Neutrophil (primary cell): Measurements from ENCODE around the gene BCL11A.
A peak's percentile ranks its signal among the peaks of the same experiment; 100 is the strongest.

Experiments
- H3K27ac ChIP-seq: fragments of 200-600 bp; sonication (generic); 2 replicates; pipeline ENCODE4 v1.5.1; 2016; ENCODE audit warnings: mild to moderate bottlenecking, moderate library complexity
- H3K27me3 ChIP-seq: fragments of 200-600 bp; sonication (generic); 2 replicates; pipeline ENCODE4 v1.6.0; 2016; ENCODE audit warnings: mild to moderate bottlenecking
- H3K36me3 ChIP-seq: fragments of 200-600 bp; sonication (generic); 2 replicates; pipeline ENCODE4 v1.5.1; 2017
- H3K4me1 ChIP-seq, 2 experiments: fragments of 200-600 bp in 1 of 2; sonication (generic) in 1 of 2; 1 replicate in 1 of 2; 2 replicates in 1 of 2; pipeline versions ENCODE4 v1.5.1 to v1.6.1; 2013 to 2016; ENCODE audit warnings: low read depth in 1 of 2, low read length in 1 of 2, mild to moderate bottlenecking in 1 of 2, moderate library complexity in 1 of 2; ENCODE audit not compliant: control insufficient read depth in 1 of 2, insufficient read depth in 1 of 2
- H3K4me3 ChIP-seq, 2 experiments: fragments of 200-600 bp in 1 of 2; sonication (generic) in 1 of 2; 1 replicate in 1 of 2; 2 replicates in 1 of 2; pipeline ENCODE4 v1.5.1; 2013 to 2016; ENCODE audit warnings: low read depth in 1 of 2, low read length in 1 of 2, mild to moderate bottlenecking in 1 of 2, moderate library complexity in 1 of 2
- H3K9me3 ChIP-seq: fragments of 200-600 bp; sonication (generic); 2 replicates; pipeline ENCODE4 v1.5.1; 2016
- TF ChIP-seq, protein P1 (sequence below): fragments of 200-600 bp; sonication (generic); IDR thresholded peaks from 2 replicates; pipeline ENCODE4 v1.5.1; 2016; ENCODE audit warnings: antibody characterized with exemption

BCL11A gene

GRCh38 chr2:60529136-60529784 is 24.2 kb downstream of the BCL11A start:
- Histone ChIP-seq H3K27me3 (no peaks in the 10 kb centered on the region), H3K36me3 (no peaks in the 10 kb centered on the region), H3K4me1 (peaks cover 75 to 77% of the 10 kb centered on the region in 2 experiments), H3K27ac (peak overlapping the region; percentile 73), H3K4me3 (peak overlapping the region in 1 of 2 experiments; percentile 25), H3K9me3 (no peaks in the 10 kb centered on the region)
- TF ChIP-seq, protein P1, sequence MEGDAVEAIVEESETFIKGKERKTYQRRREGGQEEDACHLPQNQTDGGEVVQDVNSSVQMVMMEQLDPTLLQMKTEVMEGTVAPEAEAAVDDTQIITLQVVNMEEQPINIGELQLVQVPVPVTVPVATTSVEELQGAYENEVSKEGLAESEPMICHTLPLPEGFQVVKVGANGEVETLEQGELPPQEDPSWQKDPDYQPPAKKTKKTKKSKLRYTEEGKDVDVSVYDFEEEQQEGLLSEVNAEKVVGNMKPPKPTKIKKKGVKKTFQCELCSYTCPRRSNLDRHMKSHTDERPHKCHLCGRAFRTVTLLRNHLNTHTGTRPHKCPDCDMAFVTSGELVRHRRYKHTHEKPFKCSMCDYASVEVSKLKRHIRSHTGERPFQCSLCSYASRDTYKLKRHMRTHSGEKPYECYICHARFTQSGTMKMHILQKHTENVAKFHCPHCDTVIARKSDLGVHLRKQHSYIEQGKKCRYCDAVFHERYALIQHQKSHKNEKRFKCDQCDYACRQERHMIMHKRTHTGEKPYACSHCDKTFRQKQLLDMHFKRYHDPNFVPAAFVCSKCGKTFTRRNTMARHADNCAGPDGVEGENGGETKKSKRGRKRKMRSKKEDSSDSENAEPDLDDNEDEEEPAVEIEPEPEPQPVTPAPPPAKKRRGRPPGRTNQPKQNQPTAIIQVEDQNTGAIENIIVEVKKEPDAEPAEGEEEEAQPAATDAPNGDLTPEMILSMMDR, result no peak

DNA sequence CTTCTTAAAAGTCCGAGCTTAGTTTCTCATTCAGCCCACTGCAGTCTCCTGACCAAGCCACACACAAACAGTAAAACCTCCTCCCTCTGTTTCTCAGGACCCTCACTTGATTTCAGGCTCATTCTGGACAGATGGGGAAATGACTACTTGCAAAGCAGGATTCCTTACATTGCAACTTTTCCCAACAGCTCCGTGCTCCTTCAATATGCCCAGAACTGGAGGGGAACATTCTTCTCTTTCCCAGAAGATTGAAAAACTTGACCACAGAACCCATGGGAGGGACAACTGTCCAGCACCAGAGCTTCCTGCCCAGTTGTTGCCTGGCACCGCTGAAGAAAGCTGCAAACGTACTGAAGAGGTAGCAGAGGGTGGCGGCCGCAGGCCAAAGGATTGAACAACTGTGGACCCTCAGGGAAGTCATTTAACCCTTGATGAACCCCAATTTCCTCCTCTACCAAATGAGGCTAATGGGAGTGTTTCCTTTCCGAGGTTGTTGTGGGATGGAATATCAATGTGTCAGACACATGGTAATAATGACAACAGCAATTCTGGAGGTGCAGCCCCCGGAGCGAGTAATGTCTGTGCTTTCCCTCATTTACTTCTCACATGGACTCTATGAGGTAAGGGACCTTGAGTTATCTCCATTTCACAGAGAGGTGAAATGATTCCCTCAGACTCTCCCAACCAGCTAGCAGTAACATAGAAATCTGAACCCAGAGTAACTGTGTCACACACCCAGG is 25.0 kb downstream of the BCL11A start:
- TF ChIP-seq, protein P1, result no peak
- H3K27ac ChIP-seq, result peak overlapping the region; percentile 73
- peaks cover 77 to 78% of the 10 kb centered on the region in 2 experiments for H3K4me1 ChIP-seq
- peak overlapping the region; percentile 1 to 23 for H3K4me3 ChIP-seq
- H3K36me3 ChIP-seq, result no peaks in the 10 kb centered on the region
- H3K27me3 ChIP-seq, result no peaks in the 10 kb centered on the region
- no peaks in the 10 kb centered on the region for H3K9me3 ChIP-seq

GRCh38 chr2:60527762-60528161 is 25.7 kb downstream of the BCL11A start:
- Histone ChIP-seq H3K4me3 (peak overlapping the region; percentile 1 to 23), H3K4me1 (peaks cover 84 to 85% of the 10 kb centered on the region in 2 experiments), H3K9me3 (no peaks in the 10 kb centered on the region), H3K36me3 (no peaks in the 10 kb centered on the region), H3K27me3 (no peaks in the 10 kb centered on the region), H3K27ac (peak overlapping the region; percentile 73)
- TF ChIP-seq, protein P1, result no peak

- Histone ChIP-seq H3K27me3 (no peaks in the 10 kb centered on the region), H3K27ac (peak overlapping the region; percentile 73), H3K9me3 (no peaks in the 10 kb centered on the region), H3K4me1 (peaks cover 84 to 88% of the 10 kb centered on the region in 2 experiments), H3K4me3 (no peak overlapping the region), H3K36me3 (no peaks in the 10 kb centered on the region)
- TF ChIP-seq, protein P1, result no peak
Measured at GRCh38 chr2:60526623-60527022, 26.8 kb downstream of the BCL11A start.

- TF ChIP-seq, protein P1, result no peak
- Histone ChIP-seq H3K27ac (peak overlapping the region; percentile 37), H3K4me1 (peaks cover 80 to 84% of the 10 kb centered on the region in 2 experiments), H3K4me3 (no peak overlapping the region), H3K27me3 (no peaks in the 10 kb centered on the region), H3K9me3 (no peaks in the 10 kb centered on the region), H3K36me3 (no peaks in the 10 kb centered on the region)
Measured at GRCh38 chr2:60525899-60526298, 27.6 kb downstream of the BCL11A start.
